Measurements from ENCODE around the gene OGDH.

The OGDH gene

DNA sequence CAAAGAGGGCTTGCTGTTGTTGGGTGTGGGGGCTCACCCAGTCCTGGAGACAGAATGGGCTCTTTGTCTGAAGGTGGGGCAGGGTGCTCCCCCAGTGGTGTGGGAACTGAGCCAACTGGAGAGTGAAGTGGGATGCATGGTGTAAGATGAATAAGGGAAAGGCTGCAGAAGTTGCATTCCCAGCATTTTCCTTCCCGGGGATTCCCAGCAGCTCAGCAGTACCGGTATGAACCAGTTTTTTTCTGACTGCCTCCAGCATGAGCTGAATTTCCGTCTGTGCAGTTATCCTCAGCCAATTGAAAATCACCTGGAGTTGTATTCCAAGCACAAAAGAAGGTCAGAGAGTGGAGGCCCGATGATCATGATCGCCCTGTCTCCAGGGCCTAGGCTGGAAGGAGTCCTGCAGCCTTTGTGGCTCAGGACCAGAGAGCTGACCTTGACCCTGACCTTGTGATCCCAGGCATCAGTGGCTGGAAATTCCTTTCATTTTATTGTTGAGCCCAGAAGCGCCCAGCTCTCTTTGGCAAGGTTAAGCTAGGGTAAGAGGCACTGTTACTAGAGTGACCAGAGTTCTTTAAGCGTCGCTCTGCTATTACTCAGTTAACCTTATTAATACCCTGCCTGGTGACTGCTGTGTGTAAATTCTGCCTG, 33.4 kb downstream of the OGDH start:
- no peak overlapping the region for H3K4me3 ChIP-seq (ENCODE audit: low read depth, low read length)
- TF ChIP-seq, protein P1, sequence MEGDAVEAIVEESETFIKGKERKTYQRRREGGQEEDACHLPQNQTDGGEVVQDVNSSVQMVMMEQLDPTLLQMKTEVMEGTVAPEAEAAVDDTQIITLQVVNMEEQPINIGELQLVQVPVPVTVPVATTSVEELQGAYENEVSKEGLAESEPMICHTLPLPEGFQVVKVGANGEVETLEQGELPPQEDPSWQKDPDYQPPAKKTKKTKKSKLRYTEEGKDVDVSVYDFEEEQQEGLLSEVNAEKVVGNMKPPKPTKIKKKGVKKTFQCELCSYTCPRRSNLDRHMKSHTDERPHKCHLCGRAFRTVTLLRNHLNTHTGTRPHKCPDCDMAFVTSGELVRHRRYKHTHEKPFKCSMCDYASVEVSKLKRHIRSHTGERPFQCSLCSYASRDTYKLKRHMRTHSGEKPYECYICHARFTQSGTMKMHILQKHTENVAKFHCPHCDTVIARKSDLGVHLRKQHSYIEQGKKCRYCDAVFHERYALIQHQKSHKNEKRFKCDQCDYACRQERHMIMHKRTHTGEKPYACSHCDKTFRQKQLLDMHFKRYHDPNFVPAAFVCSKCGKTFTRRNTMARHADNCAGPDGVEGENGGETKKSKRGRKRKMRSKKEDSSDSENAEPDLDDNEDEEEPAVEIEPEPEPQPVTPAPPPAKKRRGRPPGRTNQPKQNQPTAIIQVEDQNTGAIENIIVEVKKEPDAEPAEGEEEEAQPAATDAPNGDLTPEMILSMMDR (IDR thresholded peaks at IDR 0.05; ENCODE audit: borderline replicate concordance, insufficient read depth, low read depth, low read length) = no peak

DNA sequence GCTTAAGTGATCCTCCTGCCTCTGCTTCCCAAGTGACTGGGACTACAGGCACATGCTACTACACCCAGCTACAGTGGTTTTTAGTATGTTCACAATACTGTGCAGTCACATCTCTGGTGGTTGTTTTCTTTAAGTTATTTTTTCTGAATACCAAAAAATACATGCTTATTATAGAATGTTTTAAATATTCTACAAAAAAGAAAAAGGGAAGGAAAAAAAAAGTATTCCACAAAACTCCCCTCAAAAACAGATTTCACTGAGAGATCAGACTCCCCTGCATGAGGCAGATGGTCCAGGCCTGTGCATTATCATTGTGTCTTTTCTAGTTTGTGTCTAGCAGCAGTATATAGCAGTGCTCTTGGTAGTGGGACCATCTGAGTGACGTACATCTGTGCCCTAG, 36.8 kb downstream of the OGDH start:
- H3K4me3 ChIP-seq (ENCODE audit: low read depth, low read length) = no peak overlapping the region
- TF ChIP-seq, protein P1 (IDR thresholded peaks at IDR 0.05; ENCODE audit: borderline replicate concordance, insufficient read depth, low read depth, low read length) = no peak

DNA sequence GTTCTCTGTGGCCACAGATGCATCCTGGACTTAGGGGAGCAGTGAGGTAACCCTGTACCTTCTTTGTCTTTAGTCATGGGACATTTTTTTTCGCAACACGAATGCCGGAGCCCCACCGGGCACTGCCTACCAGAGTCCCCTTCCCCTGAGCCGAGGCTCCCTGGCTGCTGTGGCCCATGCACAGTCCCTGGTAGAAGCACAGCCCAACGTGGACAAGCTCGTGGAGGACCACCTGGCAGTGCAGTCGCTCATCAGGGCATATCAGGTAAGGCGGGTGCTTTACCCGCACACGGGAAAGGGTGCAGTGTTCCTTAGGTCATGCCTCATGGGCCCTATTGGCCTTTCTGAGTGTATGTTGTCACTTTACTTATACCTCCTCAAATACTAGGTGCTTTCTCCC, 38.8 kb downstream of the OGDH start:
- TF ChIP-seq, protein P1 (IDR thresholded peaks at IDR 0.05; ENCODE audit: borderline replicate concordance, insufficient read depth, low read depth, low read length) = no peak
- no peak overlapping the region for H3K4me3 ChIP-seq (ENCODE audit: low read depth, low read length)

DNA sequence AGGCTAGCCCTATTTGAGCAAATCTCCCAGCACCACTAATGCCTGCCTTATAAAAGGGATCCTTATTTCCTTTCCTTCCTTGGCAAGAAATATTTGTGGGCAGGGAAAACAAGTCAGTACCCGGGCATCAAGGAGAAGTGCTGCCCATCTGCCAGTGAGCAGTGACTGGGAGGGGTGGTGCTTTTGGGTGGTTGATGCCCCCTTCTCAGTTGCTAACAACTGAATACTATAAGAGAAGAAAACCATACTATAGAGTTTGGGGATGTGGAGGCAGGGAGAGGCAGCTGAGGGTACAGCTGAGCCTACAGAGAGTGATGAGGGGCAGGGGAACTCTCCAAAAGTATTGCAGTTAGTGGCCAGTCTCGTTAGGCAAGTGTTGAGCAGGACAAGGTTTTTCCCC, 39.3 kb downstream of the OGDH start:
- H3K4me3 ChIP-seq (ENCODE audit: low read depth, low read length) = no peak overlapping the region
- TF ChIP-seq, protein P1 (IDR thresholded peaks at IDR 0.05; ENCODE audit: borderline replicate concordance, insufficient read depth, low read depth, low read length) = no peak

DNA sequence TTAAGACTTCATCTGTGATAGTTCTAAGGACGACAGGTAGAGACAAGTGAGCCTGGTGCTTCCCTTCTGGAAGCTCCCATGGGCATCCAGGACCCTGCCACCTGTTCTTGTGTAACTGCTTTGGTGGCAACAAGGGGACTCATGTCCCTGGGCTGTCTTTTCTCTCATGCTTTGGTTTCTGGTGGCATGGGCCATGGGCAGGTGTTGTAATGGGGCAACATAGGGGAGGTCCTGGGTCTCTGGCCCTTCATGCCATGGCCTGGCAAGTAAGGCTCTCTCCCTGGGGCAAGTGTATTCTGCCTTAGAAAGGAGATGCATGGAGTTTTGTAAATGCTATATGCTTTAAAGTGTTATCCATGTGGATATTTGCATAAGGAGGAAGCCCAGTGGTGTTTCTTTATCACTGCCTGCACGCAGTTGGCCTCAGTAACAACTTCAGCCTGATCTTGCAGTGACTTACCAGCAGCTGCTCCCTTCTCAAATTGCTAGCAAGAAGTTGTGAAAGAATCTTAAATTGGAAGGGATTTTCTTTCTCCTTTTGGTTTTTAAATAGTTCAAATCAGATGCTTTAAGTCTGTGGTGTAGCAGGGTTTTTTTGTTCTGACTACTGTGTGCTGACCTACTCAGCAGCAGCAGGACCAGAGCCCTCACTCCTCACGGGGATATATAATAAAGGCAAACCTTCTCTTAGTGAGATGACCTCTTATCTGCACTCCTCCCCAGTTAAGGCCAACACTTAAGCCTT, 39.9 kb downstream of the OGDH start:
- H3K4me3 ChIP-seq (ENCODE audit: low read depth, low read length) = no peak overlapping the region
- TF ChIP-seq, protein P1 (IDR thresholded peaks at IDR 0.05; ENCODE audit: borderline replicate concordance, insufficient read depth, low read depth, low read length) = no peak

GRCh38 chr7:44646921-44647636, 40.7 kb downstream of the OGDH start:
- TF ChIP-seq, protein P1 (IDR thresholded peaks at IDR 0.05; ENCODE audit: borderline replicate concordance, insufficient read depth, low read depth, low read length) = no peak
- no peak overlapping the region for H3K4me3 ChIP-seq (ENCODE audit: low read depth, low read length)
